WTC11 (cell line): Measurements from ENCODE around the gene ANGEL1. TPM values are rescaled to one million over a fixed set of nuclear protein-coding genes. Genes with fewer than 3 reads are reported as not detected.
A peak's percentile ranks its signal among the peaks of the same experiment; 100 is the strongest.

Experiments used
- ATAC-seq: fragments of 200-7000 bp; cut with Tn5 transposase; 2 replicates; pipeline ENCODE4 v1.10.0; 2021; ENCODE audit warnings: mild to moderate bottlenecking, moderate library complexity
- CTCF ChIA-PET: fragments of 300-600 bp; sonication (Branson Sonifier 250); formaldehyde crosslinking; loops from one replicate; lab custom pipeline; 2021; ENCODE audit warnings: antibody characterized with exemption; lab: Charles Lee
- POLR2A ChIA-PET: fragments of 350-600 bp; sonication (Branson Sonifier 250); formaldehyde crosslinking; loops from one replicate; lab custom pipeline; 2021; ENCODE audit warnings: antibody characterized with exemption; lab: Charles Lee
- DNase-seq: peaks from one replicate; pipeline ENCODE4 v3.0.0; 2021; ENCODE audit warnings: low spot score
- H3K27ac Mint-ChIP-seq: 2 replicates; pipeline ENCODE4 v1.8.0; 2021; ENCODE audit warnings: mixed read lengths
- H3K27me3 Mint-ChIP-seq: 2 replicates; pipeline ENCODE4 v1.8.0; 2021; ENCODE audit warnings: low read depth, mild to moderate bottlenecking, moderate library complexity, mixed read lengths
- H3K36me3 Mint-ChIP-seq: 2 replicates; pipeline ENCODE4 v1.8.0; 2021; ENCODE audit warnings: mixed read lengths
- H3K4me1 Mint-ChIP-seq: 2 replicates; pipeline ENCODE4 v1.8.0; 2022; ENCODE audit warnings: mixed read lengths
- H3K4me3 Mint-ChIP-seq: 2 replicates; pipeline ENCODE4 v1.8.0; 2021; ENCODE audit warnings: mild to moderate bottlenecking, moderate library complexity, mixed read lengths
- H3K9me3 Mint-ChIP-seq: 2 replicates; pipeline ENCODE4 v1.8.0; 2021; ENCODE audit warnings: mixed read lengths
- E2F4 ChIP-seq: sonication (generic); formaldehyde crosslinking; IDR thresholded peaks from 2 replicates; pipeline ENCODE4 v1.8.1; 2022; ENCODE audit warnings: low read depth, mild to moderate bottlenecking, moderate library complexity, missing genetic modification reagents, borderline replicate concordance
- EMX1 ChIP-seq: fragments of 250-450 bp; sonication (Bioruptor Pico); IDR thresholded peaks from 2 replicates; pipeline ENCODE4 v1.8.0; 2021; ENCODE audit warnings: mild to moderate bottlenecking
- ESRRA ChIP-seq: sonication (generic); formaldehyde crosslinking; IDR thresholded peaks from 2 replicates; pipeline ENCODE4 v1.8.1; 2022; ENCODE audit warnings: mild to moderate bottlenecking, missing genetic modification reagents, borderline replicate concordance
- GABPB1 ChIP-seq: sonication (generic); formaldehyde crosslinking; IDR thresholded peaks from 2 replicates; pipeline ENCODE4 v1.8.1; 2023; ENCODE audit warnings: mild to moderate bottlenecking, missing genetic modification reagents
- PRRX2 ChIP-seq: fragments of 250-450 bp; sonication (Bioruptor Pico); IDR thresholded peaks from 2 replicates; pipeline ENCODE4 v1.8.0; 2021; ENCODE audit warnings: mild to moderate bottlenecking
- RORB ChIP-seq: fragments of 250-450 bp; sonication (Bioruptor Pico); IDR thresholded peaks from 2 replicates; pipeline ENCODE4 v1.9.0; 2021; ENCODE audit warnings: mild to moderate bottlenecking
- SMAD4 ChIP-seq: sonication (generic); formaldehyde crosslinking; IDR thresholded peaks from 2 replicates; pipeline ENCODE4 v1.8.0; 2022; ENCODE audit warnings: mild to moderate bottlenecking, missing genetic modification reagents
- ZNF416 ChIP-seq: fragments of 250-450 bp; sonication (Bioruptor Pico); IDR thresholded peaks from 2 replicates; pipeline ENCODE4 v1.9.0; 2021; ENCODE audit warnings: mild to moderate bottlenecking, inconsistent platforms
- ZNF423 ChIP-seq: fragments of 250-450 bp; sonication (Bioruptor Pico); IDR thresholded peaks from 2 replicates; pipeline ENCODE4 v2.1.2; 2022; ENCODE audit warnings: mild to moderate bottlenecking, moderate library complexity
- ZNF671 ChIP-seq: fragments of 250-450 bp; sonication (Bioruptor Pico); IDR thresholded peaks from 2 replicates; pipeline ENCODE4 v1.8.0; 2021; ENCODE audit warnings: mild to moderate bottlenecking
- total RNA-seq: library from RNA; stranded (reverse); gene quantifications from 3 replicates; pipeline ENCODE4 v1.2.3, GENCODE V29; 2021
- TF ChIP-seq, protein P1 (sequence below): sonication (generic); formaldehyde crosslinking; IDR thresholded peaks from 2 replicates; pipeline ENCODE4 v1.8.1; 2023; ENCODE audit warnings: mild to moderate bottlenecking, missing genetic modification reagents
- TF ChIP-seq, protein P2 (sequence below): fragments of 250-450 bp; sonication (Bioruptor Pico); IDR thresholded peaks from 2 replicates; pipeline ENCODE4 v1.9.0; 2021; ENCODE audit warnings: mild to moderate bottlenecking, borderline replicate concordance
- TF ChIP-seq, protein P3 (sequence below): fragments of 250-450 bp; sonication (Bioruptor Pico); IDR thresholded peaks from 2 replicates; pipeline ENCODE4 v1.9.0; 2021; ENCODE audit warnings: moderate library complexity, mild to moderate bottlenecking, inconsistent platforms, borderline replicate concordance

ANGEL1 gene
- total RNA-seq, 1 experiment from 2014 or later, result 29.7 TPM

DNA sequence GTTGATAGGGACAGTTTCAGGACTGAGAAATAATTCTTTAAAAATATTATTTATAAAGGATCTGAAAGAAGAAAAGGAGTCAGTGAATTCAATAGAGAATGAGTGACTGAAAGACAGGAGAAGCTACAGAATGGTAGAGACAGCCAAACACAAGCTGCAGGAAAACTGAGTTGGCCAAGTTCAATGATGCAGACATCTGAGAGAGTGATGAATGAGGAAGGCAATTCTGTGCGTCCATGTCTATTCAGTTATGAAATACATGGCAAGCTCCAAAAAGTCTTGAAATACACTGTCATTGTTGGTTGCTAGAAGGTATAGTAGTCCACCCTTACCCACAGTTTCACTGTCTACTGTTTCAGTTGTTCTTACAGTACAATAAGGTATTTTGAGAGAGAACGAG is 20.3 kb upstream of the ANGEL1 start:
- DNase-seq, result no peak
- Mint-ChIP-seq H3K4me3 (no peak overlapping the region), H3K36me3 (no peaks in the 10 kb centered on the region), H3K4me1 (peaks cover 23% of the 10 kb centered on the region), H3K27me3 (no peaks in the 10 kb centered on the region; the same call in 1 of the 2 replicates), H3K27ac (no peak overlapping the region)
- TF ChIP-seq ESRRA, result no peak
- TF ChIP-seq, all 79 proteins: peak for 0
- no peaks in the 10 kb centered on the region for H3K9me3 Mint-ChIP-seq
- ATAC-seq, result no peak
- ChIA-PET POLR2A (no interaction called here), CTCF (interaction anchor here (0.6 kb wide), 1 partner anchor 48 kb away, joined by 3 read pairs; no protein-coding TSS in a partner anchor)

GRCh38 chr14:76832503-76832988 is 19.9 kb upstream of the ANGEL1 start:
- CTCF ChIA-PET, result interaction anchor here (0.6 kb wide), 1 partner anchor 48 kb away, joined by 3 read pairs; no protein-coding TSS in a partner anchor
- no peaks in the 10 kb centered on the region for H3K36me3 Mint-ChIP-seq

DNA sequence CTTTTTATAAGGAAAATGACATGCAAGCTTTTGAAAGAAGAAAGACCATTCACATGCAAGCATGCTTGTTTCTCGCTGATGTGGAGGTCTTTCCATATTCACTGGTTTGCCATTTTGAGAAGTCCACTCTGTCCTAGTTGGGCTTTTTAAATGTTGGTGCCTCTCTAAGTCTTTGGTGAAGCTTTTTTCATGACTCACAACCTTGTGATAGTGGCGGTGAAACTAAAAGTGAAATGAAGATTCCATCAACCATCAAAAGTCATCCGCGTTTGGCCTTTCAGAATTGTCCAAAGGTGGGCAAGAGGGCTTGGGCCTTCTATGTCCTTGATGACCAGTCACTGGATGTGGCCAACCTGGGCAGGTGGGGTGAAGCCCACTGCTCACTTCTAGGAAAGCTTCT is 17.9 kb upstream of the ANGEL1 start:
- no peak for DNase-seq
- Mint-ChIP-seq H3K9me3 (no peaks in the 10 kb centered on the region; the same call in 1 of the 2 replicates), H3K27me3 (no peaks in the 10 kb centered on the region; the same call in 1 of the 2 replicates), H3K36me3 (no peaks in the 10 kb centered on the region), H3K27ac (no peak overlapping the region), H3K4me1 (peaks cover 26% of the 10 kb centered on the region), H3K4me3 (no peak overlapping the region)
- ChIA-PET CTCF (interaction anchor here (0.9 to 3.4 kb wide), 3 partner anchors 19 to 46 kb away, joined by 3 to 15 read pairs (median 3); no protein-coding TSS in a partner anchor), POLR2A (no interaction called here)
- ATAC-seq, result no peak
- TF ChIP-seq PRRX2 (CRISPR knock-in tag) (no peak), ZNF423 (CRISPR knock-in tag) (no peak), EMX1 (CRISPR knock-in tag) (no peak), SMAD4 (CRISPR knock-in tag) (no peak), ZNF671 (CRISPR knock-in tag) (no peak), ZNF416 (no peak), E2F4 (no peak), RORB (CRISPR knock-in tag) (no peak)
- TF ChIP-seq, protein P1, sequence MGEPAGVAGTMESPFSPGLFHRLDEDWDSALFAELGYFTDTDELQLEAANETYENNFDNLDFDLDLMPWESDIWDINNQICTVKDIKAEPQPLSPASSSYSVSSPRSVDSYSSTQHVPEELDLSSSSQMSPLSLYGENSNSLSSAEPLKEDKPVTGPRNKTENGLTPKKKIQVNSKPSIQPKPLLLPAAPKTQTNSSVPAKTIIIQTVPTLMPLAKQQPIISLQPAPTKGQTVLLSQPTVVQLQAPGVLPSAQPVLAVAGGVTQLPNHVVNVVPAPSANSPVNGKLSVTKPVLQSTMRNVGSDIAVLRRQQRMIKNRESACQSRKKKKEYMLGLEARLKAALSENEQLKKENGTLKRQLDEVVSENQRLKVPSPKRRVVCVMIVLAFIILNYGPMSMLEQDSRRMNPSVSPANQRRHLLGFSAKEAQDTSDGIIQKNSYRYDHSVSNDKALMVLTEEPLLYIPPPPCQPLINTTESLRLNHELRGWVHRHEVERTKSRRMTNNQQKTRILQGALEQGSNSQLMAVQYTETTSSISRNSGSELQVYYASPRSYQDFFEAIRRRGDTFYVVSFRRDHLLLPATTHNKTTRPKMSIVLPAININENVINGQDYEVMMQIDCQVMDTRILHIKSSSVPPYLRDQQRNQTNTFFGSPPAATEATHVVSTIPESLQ (CRISPR knock-in tag), result no peak
- TF ChIP-seq, protein P2, sequence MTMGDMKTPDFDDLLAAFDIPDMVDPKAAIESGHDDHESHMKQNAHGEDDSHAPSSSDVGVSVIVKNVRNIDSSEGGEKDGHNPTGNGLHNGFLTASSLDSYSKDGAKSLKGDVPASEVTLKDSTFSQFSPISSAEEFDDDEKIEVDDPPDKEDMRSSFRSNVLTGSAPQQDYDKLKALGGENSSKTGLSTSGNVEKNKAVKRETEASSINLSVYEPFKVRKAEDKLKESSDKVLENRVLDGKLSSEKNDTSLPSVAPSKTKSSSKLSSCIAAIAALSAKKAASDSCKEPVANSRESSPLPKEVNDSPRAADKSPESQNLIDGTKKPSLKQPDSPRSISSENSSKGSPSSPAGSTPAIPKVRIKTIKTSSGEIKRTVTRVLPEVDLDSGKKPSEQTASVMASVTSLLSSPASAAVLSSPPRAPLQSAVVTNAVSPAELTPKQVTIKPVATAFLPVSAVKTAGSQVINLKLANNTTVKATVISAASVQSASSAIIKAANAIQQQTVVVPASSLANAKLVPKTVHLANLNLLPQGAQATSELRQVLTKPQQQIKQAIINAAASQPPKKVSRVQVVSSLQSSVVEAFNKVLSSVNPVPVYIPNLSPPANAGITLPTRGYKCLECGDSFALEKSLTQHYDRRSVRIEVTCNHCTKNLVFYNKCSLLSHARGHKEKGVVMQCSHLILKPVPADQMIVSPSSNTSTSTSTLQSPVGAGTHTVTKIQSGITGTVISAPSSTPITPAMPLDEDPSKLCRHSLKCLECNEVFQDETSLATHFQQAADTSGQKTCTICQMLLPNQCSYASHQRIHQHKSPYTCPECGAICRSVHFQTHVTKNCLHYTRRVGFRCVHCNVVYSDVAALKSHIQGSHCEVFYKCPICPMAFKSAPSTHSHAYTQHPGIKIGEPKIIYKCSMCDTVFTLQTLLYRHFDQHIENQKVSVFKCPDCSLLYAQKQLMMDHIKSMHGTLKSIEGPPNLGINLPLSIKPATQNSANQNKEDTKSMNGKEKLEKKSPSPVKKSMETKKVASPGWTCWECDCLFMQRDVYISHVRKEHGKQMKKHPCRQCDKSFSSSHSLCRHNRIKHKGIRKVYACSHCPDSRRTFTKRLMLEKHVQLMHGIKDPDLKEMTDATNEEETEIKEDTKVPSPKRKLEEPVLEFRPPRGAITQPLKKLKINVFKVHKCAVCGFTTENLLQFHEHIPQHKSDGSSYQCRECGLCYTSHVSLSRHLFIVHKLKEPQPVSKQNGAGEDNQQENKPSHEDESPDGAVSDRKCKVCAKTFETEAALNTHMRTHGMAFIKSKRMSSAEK (CRISPR knock-in tag), result no peak

More at GRCh38 chr14:76832503-76832988, 19.9 kb upstream of the ANGEL1 start:
- H3K27me3 Mint-ChIP-seq, result no peaks in the 10 kb centered on the region; the same call in 1 of the 2 replicates
- no peaks in the 10 kb centered on the region for H3K9me3 Mint-ChIP-seq
- peaks cover 26% of the 10 kb centered on the region for H3K4me1 Mint-ChIP-seq
- TF ChIP-seq, protein P3, sequence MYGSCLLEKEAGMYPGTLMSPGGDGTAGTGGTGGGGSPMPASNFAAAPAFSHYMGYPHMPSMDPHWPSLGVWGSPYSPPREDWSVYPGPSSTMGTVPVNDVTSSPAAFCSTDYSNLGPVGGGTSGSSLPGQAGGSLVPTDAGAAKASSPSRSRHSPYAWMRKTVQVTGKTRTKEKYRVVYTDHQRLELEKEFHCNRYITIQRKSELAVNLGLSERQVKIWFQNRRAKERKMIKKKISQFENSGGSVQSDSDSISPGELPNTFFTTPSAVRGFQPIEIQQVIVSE (CRISPR knock-in tag), result no peak
- peak; percentile 59 for TF ChIP-seq GABPB1
- POLR2A ChIA-PET, result no interaction called here
- DNase-seq (no peak), ATAC-seq (no peak)
- H3K27ac Mint-ChIP-seq, result no peak overlapping the region
- H3K4me3 Mint-ChIP-seq, result no peak overlapping the region
